ENCODE data around the gene TLL1. TPM values are rescaled to one million over a fixed set of nuclear protein-coding genes. Genes with fewer than 3 reads are reported as not detected.

TLL1 gene
- total and polyA plus RNA-seq, 2 donors (not counting 3 experiments of a cell fraction or from before 2014, with no cell fraction given), result 0.41 to 1.4 TPM

DNA sequence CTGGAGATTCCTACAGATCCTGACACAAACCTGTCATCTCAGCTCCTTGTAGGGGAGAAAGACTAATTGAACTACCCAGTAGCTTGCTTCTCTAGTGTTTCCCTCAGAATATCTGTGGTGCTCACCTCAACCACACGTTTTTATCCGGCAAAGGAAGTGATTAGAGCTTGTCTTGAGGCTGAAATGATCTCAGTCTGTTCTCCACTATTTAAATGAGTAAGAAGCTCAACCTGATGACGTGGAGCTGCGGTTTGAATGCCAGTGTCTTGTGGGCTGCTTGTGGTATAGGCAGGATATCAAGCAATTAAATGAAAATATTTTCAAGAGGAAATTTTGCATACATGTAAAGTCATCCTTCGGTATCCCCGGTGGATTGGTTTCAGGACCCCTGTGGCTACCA is 270.2 kb downstream of the TLL1 start:
- Histone ChIP-seq H3K27ac (ENCODE audit: insufficient read depth, low read depth, low read length) (no peak overlapping the region), H4K20me1 (replicated peaks; ENCODE audit: control insufficient read depth, extremely low read depth, insufficient read depth, low read length) (no peaks in the 10 kb centered on the region), H3K4me3 (replicated peaks in 1 of 3; ENCODE audit: insufficient read depth in 1 of 3, low read depth in 1 of 3, low read length in 3 of 3) (no peak overlapping the region), H3K4me2 (ENCODE audit: insufficient read depth, low read length) (no peak overlapping the region), H3K79me2 (ENCODE audit: control insufficient read depth, insufficient read depth, low read length) (no peaks in the 10 kb centered on the region), H3K27me3 (ENCODE audit: control insufficient read depth in 2 of 2, insufficient read depth in 2 of 2, low read length in 2 of 2) (peaks cover 0 to 3% of the 10 kb centered on the region in 2 experiments), H3K4me1 (ENCODE audit: control insufficient read depth, extremely low read depth, insufficient read depth, low read length) (no peaks in the 10 kb centered on the region), H3K9me3 (replicated peaks; ENCODE audit: control insufficient read depth, insufficient read depth, low read length) (no peaks in the 10 kb centered on the region), H2AFZ (ENCODE audit: low read depth, low read length) (no peak overlapping the region), H3K9me1 (replicated peaks; ENCODE audit: control insufficient read depth, extremely low read depth, insufficient read depth, low read length) (no peaks in the 10 kb centered on the region), H3K36me3 (ENCODE audit: control insufficient read depth in 2 of 2, extremely low read depth in 1 of 2, insufficient read depth in 2 of 2, low read length in 2 of 2) (no peaks in the 10 kb centered on the region), H3K9ac (replicated peaks; ENCODE audit: extremely low read depth, insufficient read depth, low read length) (no peak overlapping the region)
- TF ChIP-seq POLR2A (IDR thresholded peaks at IDR 0.05; ENCODE audit: low read depth, low read length) (no peak), EZH2 (IDR thresholded peaks at IDR 0.05; ENCODE audit: borderline replicate concordance, low read depth, low read length, severe bottlenecking) (no peak), GATA2 (IDR thresholded peaks at IDR 0.05; ENCODE audit: insufficient read depth, insufficient read length, low read depth, low read length) (no peak), JUN (IDR thresholded peaks at IDR 0.05; ENCODE audit: borderline replicate concordance, insufficient read depth, insufficient read length, low read depth) (no peak), MYC (IDR thresholded peaks at IDR 0.05; ENCODE audit: low read depth, low read length) (no peak), FOS (IDR thresholded peaks at IDR 0.05; ENCODE audit: borderline replicate concordance, insufficient read depth, low read length) (no peak), POLR2AphosphoS5 (IDR thresholded peaks at IDR 0.05; ENCODE audit: insufficient read depth, low read depth, low read length) (no peak)
- TF ChIP-seq, protein P1, sequence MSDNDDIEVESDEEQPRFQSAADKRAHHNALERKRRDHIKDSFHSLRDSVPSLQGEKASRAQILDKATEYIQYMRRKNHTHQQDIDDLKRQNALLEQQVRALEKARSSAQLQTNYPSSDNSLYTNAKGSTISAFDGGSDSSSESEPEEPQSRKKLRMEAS (IDR thresholded peaks at IDR 0.05; ENCODE audit: insufficient read depth, insufficient read length), result no peak
- TF ChIP-seq, protein P2, sequence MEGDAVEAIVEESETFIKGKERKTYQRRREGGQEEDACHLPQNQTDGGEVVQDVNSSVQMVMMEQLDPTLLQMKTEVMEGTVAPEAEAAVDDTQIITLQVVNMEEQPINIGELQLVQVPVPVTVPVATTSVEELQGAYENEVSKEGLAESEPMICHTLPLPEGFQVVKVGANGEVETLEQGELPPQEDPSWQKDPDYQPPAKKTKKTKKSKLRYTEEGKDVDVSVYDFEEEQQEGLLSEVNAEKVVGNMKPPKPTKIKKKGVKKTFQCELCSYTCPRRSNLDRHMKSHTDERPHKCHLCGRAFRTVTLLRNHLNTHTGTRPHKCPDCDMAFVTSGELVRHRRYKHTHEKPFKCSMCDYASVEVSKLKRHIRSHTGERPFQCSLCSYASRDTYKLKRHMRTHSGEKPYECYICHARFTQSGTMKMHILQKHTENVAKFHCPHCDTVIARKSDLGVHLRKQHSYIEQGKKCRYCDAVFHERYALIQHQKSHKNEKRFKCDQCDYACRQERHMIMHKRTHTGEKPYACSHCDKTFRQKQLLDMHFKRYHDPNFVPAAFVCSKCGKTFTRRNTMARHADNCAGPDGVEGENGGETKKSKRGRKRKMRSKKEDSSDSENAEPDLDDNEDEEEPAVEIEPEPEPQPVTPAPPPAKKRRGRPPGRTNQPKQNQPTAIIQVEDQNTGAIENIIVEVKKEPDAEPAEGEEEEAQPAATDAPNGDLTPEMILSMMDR (IDR thresholded peaks at IDR 0.05; ENCODE audit: extremely low read depth in 1 of 2, insufficient read depth in 1 of 2, low read depth in 1 of 2, low read length in 2 of 2), result no peak
- intact Hi-C loops (cut with micrococcal nuclease), result no loop called here
- BruUV-seq (replicated peaks), result no TSS peak
- no peak for DNase-seq (ENCODE audit: low read depth, low spot score)
- ChIA-PET CTCF (no interaction called here), POLR2A (no interaction called here)
- FAIRE-seq, result no peak
- dilution Hi-C loops (cut with MboI; ENCODE audit: extremely low pct_ligation_motif_present, low sequenced_read_pairs), result no loop called here

All from endothelial cell of umbilical vein (primary cell).